Suprapubic skin (tissue), 4 donors: ENCODE results near the gene SPINDOC. TPM values are rescaled to one million over a fixed set of nuclear protein-coding genes. Genes with fewer than 3 reads are reported as not detected.

Experiments
- DNase-seq, 2 donors: peaks; one replicate each; pipeline ENCODE4 v3.0.0-alpha.2; 2019; ENCODE audit warnings: low spot score in 2 of 2
- H3K27ac ChIP-seq: fragments of 200-600 bp; sonication (generic); one replicate; pipeline ENCODE4 v1.5.1; 2019
- H3K27me3 ChIP-seq: fragments of 200-600 bp; sonication (generic); one replicate; pipeline ENCODE4 v1.5.1; 2019
- H3K36me3 ChIP-seq: fragments of 200-600 bp; sonication (generic); one replicate; pipeline ENCODE4 v1.5.1; 2019
- H3K4me1 ChIP-seq: fragments of 200-600 bp; sonication (generic); one replicate; pipeline ENCODE4 v1.5.1; 2019
- H3K4me3 ChIP-seq: fragments of 200-600 bp; sonication (generic); one replicate; pipeline ENCODE4 v1.5.1; 2019; ENCODE audit warnings: mild to moderate bottlenecking
- H3K9me3 ChIP-seq: fragments of 200-600 bp; sonication (generic); one replicate; pipeline ENCODE4 v1.5.1; 2019
- CTCF ChIP-seq, 2 donors: fragments of 200-600 bp in 1 of 2; fragments of 450-650 bp in 1 of 2; sonication (generic) in 1 of 2; IDR thresholded peaks; one replicate each; pipeline ENCODE4 v1.5.1; 2016 to 2019; ENCODE audit warnings: antibody characterized with exemption in 2 of 2, mild to moderate bottlenecking in 1 of 2, moderate library complexity in 1 of 2
- EP300 ChIP-seq: sonication (generic); formaldehyde crosslinking; IDR thresholded peaks from one replicate; pipeline ENCODE4 v1.6.1; 2017; ENCODE audit warnings: antibody characterized with exemption
- POLR2A ChIP-seq, 2 donors: fragments of 450-650 bp; IDR thresholded peaks; one replicate each; pipeline ENCODE4 v1.6.1; 2017; ENCODE audit warnings: antibody characterized with exemption in 2 of 2, mild to moderate bottlenecking in 2 of 2, moderate library complexity in 2 of 2
- POLR2AphosphoS5 ChIP-seq, 3 donors: sonication (generic); formaldehyde crosslinking; IDR thresholded peaks; one replicate each; pipeline ENCODE4 v1.6.1; 2017; ENCODE audit warnings: antibody characterized with exemption in 3 of 3
- WGBS: methylation state at CpG from one replicate; pipeline ENCODE4 v1.1.5; 2018; 5-methylcytosine and 5-hydroxymethylcytosine counted together
- total RNA-seq, 4 donors: library from RNA; depleted of rRNA; stranded (reverse); fragments of >200 nt; gene quantifications; one replicate each; pipeline ENCODE4 v1.1.0, GENCODE V29; 2016

SPINDOC gene
- total RNA-seq, 4 donors from 2014 or later = 3.9 to 9.4 (median 6.3) TPM

- TF ChIP-seq POLR2A (IDR thresholded peaks at IDR 0.05) (no peak), CTCF (IDR thresholded peaks at IDR 0.05) (no peak), EP300 (no peak), POLR2AphosphoS5 (IDR thresholded peaks at IDR 0.05) (no peak)
- 82% methylated on average over 3 of the region's 3 CpGs for WGBS
Observed at GRCh38 chr11:63775191-63775590, 38.1 kb upstream of the SPINDOC start.

GRCh38 chr11:63779039-63779438 lies 34.2 kb upstream of the SPINDOC start:
- no peak for TF ChIP-seq POLR2AphosphoS5 (IDR thresholded peaks at IDR 0.05)
- no peak for TF ChIP-seq EP300
- TF ChIP-seq POLR2A (IDR thresholded peaks at IDR 0.05) = no peak
- no peak for TF ChIP-seq CTCF (IDR thresholded peaks at IDR 0.05)
- Histone ChIP-seq H3K27me3 (no peaks in the 10 kb centered on the region), H3K27ac (no peak overlapping the region), H3K4me3 (no peak overlapping the region), H3K36me3 (no peaks in the 10 kb centered on the region), H3K9me3 (no peaks in the 10 kb centered on the region), H3K4me1 (no peaks in the 10 kb centered on the region)
- DNase-seq = no peak
- 48% methylated on average over 2 of the region's 2 CpGs for WGBS

More at GRCh38 chr11:63775191-63775590, 38.1 kb upstream of the SPINDOC start:
- Histone ChIP-seq H3K27me3 (no peaks in the 10 kb centered on the region), H3K4me3 (no peak overlapping the region), H3K4me1 (no peaks in the 10 kb centered on the region), H3K27ac (no peak overlapping the region), H3K9me3 (no peaks in the 10 kb centered on the region), H3K36me3 (no peaks in the 10 kb centered on the region)
- DNase-seq = no peak

GRCh38 chr11:63782749-63783148 lies 30.5 kb upstream of the SPINDOC start:
- DNase-seq = no peak

GRCh38 chr11:63783925-63784592 lies 29.2 kb upstream of the SPINDOC start:
- DNase-seq = no peak
- Histone ChIP-seq H3K9me3 (no peaks in the 10 kb centered on the region), H3K4me3 (no peak overlapping the region), H3K27me3 (no peaks in the 10 kb centered on the region), H3K27ac (no peak overlapping the region), H3K4me1 (no peaks in the 10 kb centered on the region), H3K36me3 (no peaks in the 10 kb centered on the region)
- WGBS = 47% methylated on average over 7 of the region's 7 CpGs
- TF ChIP-seq POLR2AphosphoS5 (IDR thresholded peaks at IDR 0.05) (no peak), CTCF (IDR thresholded peaks at IDR 0.05) (no peak), EP300 (no peak)

More at GRCh38 chr11:63782749-63783148, 30.5 kb upstream of the SPINDOC start:
- Histone ChIP-seq H3K27me3 (no peaks in the 10 kb centered on the region), H3K36me3 (no peaks in the 10 kb centered on the region), H3K4me3 (no peak overlapping the region), H3K9me3 (no peaks in the 10 kb centered on the region), H3K4me1 (no peaks in the 10 kb centered on the region), H3K27ac (no peak overlapping the region)
- 94% methylated on average over 6 of the region's 6 CpGs for WGBS
- TF ChIP-seq EP300 = no peak
- no peak for TF ChIP-seq POLR2A (IDR thresholded peaks at IDR 0.05)
- no peak for TF ChIP-seq POLR2AphosphoS5 (IDR thresholded peaks at IDR 0.05)
- no peak for TF ChIP-seq CTCF (IDR thresholded peaks at IDR 0.05)

- H3K4me1 ChIP-seq = no peaks in the 10 kb centered on the region
- DNase-seq = no peak
- TF ChIP-seq POLR2A (IDR thresholded peaks at IDR 0.05) (no peak), CTCF (IDR thresholded peaks at IDR 0.05) (no peak), POLR2AphosphoS5 (IDR thresholded peaks at IDR 0.05) (no peak), EP300 (no peak)
- H3K4me3 ChIP-seq = no peak overlapping the region
- WGBS = 79% methylated on average over 1 of the region's 1 CpG
- H3K27me3 ChIP-seq = no peaks in the 10 kb centered on the region
- H3K9me3 ChIP-seq = peaks cover 3% of the 10 kb centered on the region
- H3K27ac ChIP-seq = no peak overlapping the region
- no peaks in the 10 kb centered on the region for H3K36me3 ChIP-seq
Observed at GRCh38 chr11:63785823-63786222, 27.4 kb upstream of the SPINDOC start.
